Smooth muscle cell (in vitro differentiated cells): ENCODE results near the gene EMCN. TPM values are rescaled to one million over a fixed set of nuclear protein-coding genes. Genes with fewer than 3 reads are reported as not detected.
A peak's percentile ranks its signal among the peaks of the same experiment; 100 is the strongest.

Source experiments
- DNase-seq: peaks from one replicate; lab custom pipeline; 2025; ENCODE audit not compliant: unreplicated experiment; lab: John Stamatoyannopoulos, UW
- H2AFZ ChIP-seq: fragments of 200-600 bp; sonication (generic); 2 replicates; pipeline ENCODE4 v1.6.0; 2016; ENCODE audit warnings: antibody characterized with exemption, low read depth, mild to moderate bottlenecking
- H3F3A ChIP-seq: fragments of 200-600 bp; sonication (generic); 2 replicates; pipeline ENCODE4 v1.6.0; 2017; ENCODE audit warnings: antibody characterized with exemption, low read depth
- H3K27ac ChIP-seq: fragments of 200-600 bp; sonication (generic); 2 replicates; pipeline ENCODE4 v1.5.1; 2016; ENCODE audit warnings: low read depth, mild to moderate bottlenecking
- H3K27me3 ChIP-seq: fragments of 200-600 bp; sonication (generic); 2 replicates; pipeline ENCODE4 v1.6.1; 2016; ENCODE audit warnings: low read depth, mild to moderate bottlenecking
- H3K36me3 ChIP-seq: fragments of 200-600 bp; sonication (generic); 2 replicates; pipeline ENCODE4 v1.5.1; 2016; ENCODE audit warnings: low read depth
- H3K4me1 ChIP-seq: fragments of 200-600 bp; sonication (generic); 2 replicates; pipeline ENCODE4 v1.5.1; 2016; ENCODE audit warnings: low read depth
- H3K4me2 ChIP-seq: fragments of 200-600 bp; sonication (generic); 2 replicates; pipeline ENCODE4 v1.6.0; 2016; ENCODE audit warnings: mild to moderate bottlenecking
- H3K4me3 ChIP-seq: fragments of 200-600 bp; sonication (generic); 2 replicates; pipeline ENCODE4 v1.5.1; 2016; ENCODE audit warnings: mild to moderate bottlenecking
- H3K79me2 ChIP-seq: fragments of 200-600 bp; sonication (generic); 2 replicates; pipeline ENCODE4 v1.6.0; 2016; ENCODE audit warnings: low read depth, mild to moderate bottlenecking
- H3K9ac ChIP-seq: fragments of 200-600 bp; sonication (generic); 2 replicates; pipeline ENCODE4 v1.6.0; 2016; ENCODE audit warnings: low read depth
- H3K9me3 ChIP-seq: fragments of 200-600 bp; sonication (generic); replicated peaks from 2 replicates; pipeline ENCODE4 v1.5.1; 2016; ENCODE audit warnings: low read depth
- H4K20me1 ChIP-seq: fragments of 200-600 bp; sonication (generic); 2 replicates; pipeline ENCODE4 v1.6.0; 2016; ENCODE audit warnings: low read depth
- CTCF ChIP-seq: fragments of 200-600 bp; sonication (generic); IDR thresholded peaks from 2 replicates; pipeline ENCODE4 v1.5.1; 2017; ENCODE audit warnings: borderline replicate concordance, mild to moderate bottlenecking, antibody characterized with exemption; ENCODE audit not compliant: insufficient read depth, poor library complexity, severe bottlenecking
- WGBS: methylation state at CpG from one replicate; pipeline ENCODE4 v1.1.7; 2016; ENCODE audit warnings: low lambda C conversion rate; 5-methylcytosine and 5-hydroxymethylcytosine counted together
- polyA plus RNA-seq: library from polyadenylated mRNA; unstranded; fragments of >200 nt; fragmentation: Nextera tagmentation; extraction: Ambion mirVana; gene quantifications from 2 replicates; pipeline ENCODE4 v1.2.1, GENCODE V29; 2016
- total RNA-seq: library from RNA; depleted of rRNA; stranded (reverse); fragments of >200 nt; gene quantifications from 2 replicates; pipeline ENCODE4 v1.2.3, GENCODE V29; 2014

Gene EMCN
- total and polyA plus RNA-seq, 2 experiments from 2014 or later, result not detected

DNA sequence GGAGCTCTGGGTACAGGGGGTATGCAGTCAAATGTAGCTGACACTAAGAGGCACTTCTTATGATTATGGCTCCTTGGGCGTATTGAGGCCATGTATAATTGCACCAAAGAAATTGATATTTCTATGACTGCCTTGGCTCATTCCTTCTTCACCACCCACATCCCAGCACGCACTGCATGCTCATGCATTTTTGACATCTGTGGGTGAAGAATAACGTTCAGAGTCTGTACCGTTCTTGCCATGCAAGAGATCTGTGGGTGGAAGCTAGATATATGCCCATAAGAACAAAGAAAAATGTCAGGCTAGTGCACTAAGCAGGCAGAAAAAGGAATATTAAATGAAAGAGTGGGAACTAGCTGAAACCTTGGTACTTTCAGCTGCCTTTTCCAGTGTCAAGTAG lies 93.4 kb downstream of the EMCN start:
- Histone ChIP-seq H3K36me3 (no peaks in the 10 kb centered on the region), H3K4me3 (no peak overlapping the region), H3K79me2 (no peaks in the 10 kb centered on the region), H3K27me3 (no peaks in the 10 kb centered on the region), H3K4me1 (no peaks in the 10 kb centered on the region), H3K9ac (no peak overlapping the region), H3F3A (peaks cover 7% of the 10 kb centered on the region), H4K20me1 (no peaks in the 10 kb centered on the region), H3K4me2 (no peak overlapping the region), H3K9me3 (no peaks in the 10 kb centered on the region), H3K27ac (no peak overlapping the region), H2AFZ (no peak overlapping the region)
- no peak for TF ChIP-seq CTCF
- 74% methylated on average over 4 of the region's 4 CpGs for WGBS
- no peak for DNase-seq

- no peak overlapping the region for H3K9ac ChIP-seq
- TF ChIP-seq CTCF, result no peak
- H3F3A ChIP-seq, result no peaks in the 10 kb centered on the region
- no peak for DNase-seq
- no peaks in the 10 kb centered on the region for H4K20me1 ChIP-seq
- 23% methylated on average over 1 of the region's 1 CpG for WGBS
- no peaks in the 10 kb centered on the region for H3K36me3 ChIP-seq
- no peak overlapping the region for H3K4me3 ChIP-seq
- no peaks in the 10 kb centered on the region for H3K27me3 ChIP-seq
- H3K9me3 ChIP-seq, result no peaks in the 10 kb centered on the region
- no peaks in the 10 kb centered on the region for H3K4me1 ChIP-seq
- no peak overlapping the region for H3K27ac ChIP-seq
- H3K79me2 ChIP-seq, result no peaks in the 10 kb centered on the region
- H2AFZ ChIP-seq, result no peak overlapping the region
- H3K4me2 ChIP-seq, result no peak overlapping the region
These were observed 94.9 kb downstream of the EMCN start for GRCh38 chr4:100422894-100423293.

DNA sequence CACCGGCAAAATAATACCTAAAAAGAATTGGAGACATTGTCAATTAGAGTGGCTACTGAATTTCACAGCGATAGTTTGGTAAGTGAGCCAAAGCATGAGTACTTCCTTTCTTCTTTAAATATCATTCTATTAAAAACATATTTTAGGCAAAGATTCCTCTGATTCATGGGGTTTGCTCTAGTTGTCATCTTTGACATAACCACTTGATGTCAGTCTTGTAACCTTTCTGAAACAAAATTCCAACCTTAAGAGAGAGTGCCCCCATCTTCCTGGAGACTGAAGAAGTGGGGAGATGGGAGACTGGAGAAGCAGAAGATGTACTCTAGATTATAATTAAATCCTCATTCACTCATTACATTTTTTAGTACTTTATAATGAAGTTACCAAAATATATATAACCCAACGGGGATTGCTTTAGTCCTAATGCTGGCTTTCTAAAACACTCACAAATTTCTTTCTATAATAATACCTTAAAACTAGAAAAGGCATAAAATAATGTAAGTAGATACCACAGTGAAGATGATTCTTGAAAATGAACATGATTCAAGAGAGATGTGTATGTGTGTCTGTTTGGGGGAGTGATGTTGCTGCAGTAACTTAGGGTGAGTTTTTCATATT lies 96.4 kb downstream of the EMCN start:
- H3F3A ChIP-seq, result no peaks in the 10 kb centered on the region
- peak overlapping the region; percentile 68 for H2AFZ ChIP-seq
- no peak overlapping the region for H3K9ac ChIP-seq
- TF ChIP-seq CTCF, result peak; percentile 58
- WGBS, result 47% methylated on average over 3 of the region's 3 CpGs
- no peaks in the 10 kb centered on the region for H3K9me3 ChIP-seq
- no peaks in the 10 kb centered on the region for H4K20me1 ChIP-seq
- no peak for DNase-seq
- no peaks in the 10 kb centered on the region for H3K79me2 ChIP-seq
- peaks cover 4% of the 10 kb centered on the region for H3K4me1 ChIP-seq
- no peak overlapping the region for H3K27ac ChIP-seq
- no peak overlapping the region for H3K4me2 ChIP-seq
- no peaks in the 10 kb centered on the region for H3K27me3 ChIP-seq
- no peaks in the 10 kb centered on the region for H3K36me3 ChIP-seq
- no peak overlapping the region for H3K4me3 ChIP-seq

GRCh38 chr4:100420571-100420970 lies 97.3 kb downstream of the EMCN start:
- no peak for TF ChIP-seq CTCF
- H3K79me2 ChIP-seq, result no peaks in the 10 kb centered on the region
- no peak overlapping the region for H3K4me3 ChIP-seq
- no peak overlapping the region for H3K9ac ChIP-seq
- H3K27me3 ChIP-seq, result no peaks in the 10 kb centered on the region
- no peak overlapping the region for H3K27ac ChIP-seq
- H2AFZ ChIP-seq, result no peak overlapping the region
- no peaks in the 10 kb centered on the region for H4K20me1 ChIP-seq
- no peak overlapping the region for H3K4me2 ChIP-seq
- no peaks in the 10 kb centered on the region for H3F3A ChIP-seq
- H3K36me3 ChIP-seq, result no peaks in the 10 kb centered on the region
- WGBS, result 71% methylated on average over 2 of the region's 2 CpGs
- DNase-seq, result no peak
- no peaks in the 10 kb centered on the region for H3K9me3 ChIP-seq
- H3K4me1 ChIP-seq, result peaks cover 4% of the 10 kb centered on the region
